H1 (cell line): Measurements from ENCODE around the gene OXSR1. TPM values are rescaled to one million over a fixed set of nuclear protein-coding genes. Genes with fewer than 3 reads are reported as not detected.

ENCODE experiments used
- HDAC2 ChIP-seq, 2 experiments: fragments of 300-600 bp in 1 of 2; sonication (generic) in 1 of 2; IDR thresholded peaks; 2 replicates each; pipeline ENCODE4 v1.6.1; 2011 to 2012; ENCODE audit warnings: low read depth in 2 of 2, low read length in 2 of 2, mild to moderate bottlenecking in 2 of 2, moderate library complexity in 2 of 2, borderline replicate concordance in 1 of 2, inconsistent platforms in 1 of 2
- TEAD4 ChIP-seq: IDR thresholded peaks from 2 replicates; pipeline ENCODE4 v1.6.1; 2012; ENCODE audit warnings: low read depth, low read length, inconsistent platforms, mixed read lengths
- polyA plus RNA-seq, 7 experiments: library from polyadenylated mRNA; depleted of rRNA in 3 of 7; stranded (reverse) in 5 of 7; unstranded in 2 of 7; fragments of >200 nt in 5 of 7; fragments of 200-250 nt in 2 of 7; gene quantifications; 1 replicate in 5 of 7; 2 replicates in 1 of 7; 4 replicates in 1 of 7; pipeline versions ENCODE4 v1.2.1 to v1.2.3, GENCODE V29; 2011 to 2013; ENCODE audit warnings: missing spikeins in 2 of 7, mixed read lengths in 2 of 7
- total RNA-seq: library from RNA; stranded (reverse); fragmentation: NEBNext Ultra II Directional; extraction: Animal tissue kit (Norgen Biotek cat#: 25700); gene quantifications from 2 replicates; pipeline ENCODE4 v1.2.1, GENCODE V29; 2021
- TF ChIP-seq, protein P1 (sequence below): IDR thresholded peaks from 2 replicates; pipeline ENCODE4 v1.6.1; 2012; ENCODE audit warnings: inconsistent platforms

Gene OXSR1
- total and polyA plus RNA-seq, 2 of the 8 experiments (the other 6 are each of a cell fraction or from before 2014, with no cell fraction given): 25.1 to 47.0 TPM

DNA sequence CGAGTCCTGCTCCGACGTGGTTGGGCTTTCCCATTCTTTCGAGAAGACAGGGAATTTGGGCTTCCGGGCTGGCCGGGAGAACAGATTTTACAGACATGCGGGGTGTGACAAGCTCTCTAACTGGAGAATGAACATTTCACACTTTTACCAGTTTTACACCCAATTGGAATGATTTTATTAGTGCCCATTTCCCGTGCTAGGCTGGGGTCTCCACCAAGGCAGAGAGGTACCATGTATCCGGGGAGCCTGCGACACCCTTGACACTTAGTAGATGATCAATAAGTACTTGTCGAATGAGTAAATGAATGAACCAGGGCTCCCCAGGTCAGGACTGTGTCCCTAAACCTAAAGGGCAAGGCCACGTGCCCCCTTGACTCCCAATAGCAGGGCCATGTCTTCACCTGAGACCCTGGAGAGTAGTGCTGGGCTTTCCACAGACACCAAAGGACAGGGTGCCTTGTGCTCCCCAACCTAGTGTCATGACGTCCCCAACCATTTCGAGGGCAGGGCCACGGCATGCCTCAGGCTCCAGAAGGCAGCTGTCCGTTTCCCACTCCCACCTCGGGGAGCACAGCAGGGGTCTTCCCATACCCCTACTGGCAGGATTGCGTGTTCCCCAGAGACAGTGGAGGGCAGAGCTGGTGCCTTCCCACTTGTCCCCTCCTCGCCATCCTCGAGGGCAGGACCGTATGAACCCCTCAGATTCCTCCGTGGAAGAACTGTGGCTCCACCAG lies 27.6 kb upstream of the OXSR1 start (continued):
- TF ChIP-seq, protein P1, sequence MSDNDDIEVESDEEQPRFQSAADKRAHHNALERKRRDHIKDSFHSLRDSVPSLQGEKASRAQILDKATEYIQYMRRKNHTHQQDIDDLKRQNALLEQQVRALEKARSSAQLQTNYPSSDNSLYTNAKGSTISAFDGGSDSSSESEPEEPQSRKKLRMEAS: 0 out of 2 replicates have a peak, but pooled peaks have one; percentile 25
- TF ChIP-seq HDAC2 (IDR thresholded peaks at IDR 0.05; ENCODE audit: borderline replicate concordance in 1 of 2, low read depth in 2 of 2, low read length in 2 of 2) (no peak; a peak in 1 of 4 replicates), TEAD4 (peak; percentile 82)
